OCI-LY1 (cell line): ENCODE results near the gene AQP5.

Source experiments
- H2AFZ ChIP-seq: fragments of 200-600 bp; sonication (generic), shearing (Covaris generic); 2 replicates; pipeline ENCODE4 v1.6.0; 2014; ENCODE audit warnings: antibody characterized with exemption, mild to moderate bottlenecking, low read length
- H3F3A ChIP-seq: fragments of 200-600 bp; sonication (generic), shearing (Covaris generic); 2 replicates; pipeline ENCODE4 v1.6.0; 2014; ENCODE audit warnings: mild to moderate bottlenecking, antibody characterized with exemption, low read length, moderate library complexity; ENCODE audit not compliant: insufficient read depth
- H3K27ac ChIP-seq: fragments of 200-600 bp; sonication (generic); 2 replicates; pipeline ENCODE4 v1.5.1; 2014; ENCODE audit warnings: low read length, mixed run types, mild to moderate bottlenecking, low read depth; ENCODE audit not compliant: poor library complexity, severe bottlenecking
- H3K27me3 ChIP-seq: fragments of 200-600 bp; sonication (generic); 2 replicates; pipeline ENCODE4 v1.6.0; 2014; ENCODE audit warnings: antibody characterized with exemption, mild to moderate bottlenecking, low read length, moderate library complexity; ENCODE audit not compliant: insufficient read depth
- H3K36me3 ChIP-seq: fragments of 200-600 bp; sonication (generic); 2 replicates; pipeline ENCODE4 v1.6.1; 2014; ENCODE audit warnings: mild to moderate bottlenecking, antibody characterized with exemption, low read length, moderate library complexity, mixed read lengths; ENCODE audit not compliant: insufficient read depth
- H3K4me1 ChIP-seq: fragments of 200-600 bp; sonication (generic); 2 replicates; pipeline ENCODE4 v1.5.1; 2014; ENCODE audit warnings: mild to moderate bottlenecking, low read length, moderate library complexity; ENCODE audit not compliant: insufficient read depth, severe bottlenecking
- H3K4me2 ChIP-seq: fragments of 200-600 bp; sonication (generic), shearing (Covaris generic); 2 replicates; pipeline ENCODE4 v1.6.1; 2014; ENCODE audit warnings: low read length
- H3K4me3 ChIP-seq: fragments of 200-600 bp; sonication (generic); 2 replicates; pipeline ENCODE4 v1.5.1; 2014; ENCODE audit warnings: low read length, low read depth, mild to moderate bottlenecking, mixed read lengths; ENCODE audit not compliant: poor library complexity, severe bottlenecking
- H3K79me2 ChIP-seq: fragments of 200-600 bp; shearing (Covaris generic); 2 replicates; pipeline ENCODE4 v1.6.1; 2016; ENCODE audit warnings: mixed run types, low read length, mixed read lengths; ENCODE audit not compliant: insufficient read depth
- H3K9ac ChIP-seq: fragments of 200-600 bp; sonication (generic), shearing (Covaris generic); 2 replicates; pipeline ENCODE4 v1.6.1; 2014; ENCODE audit warnings: mild to moderate bottlenecking, low read length, mixed read lengths
- H3K9me2 ChIP-seq: fragments of 200-600 bp; sonication (generic), shearing (Covaris generic); 2 replicates; pipeline ENCODE4 v1.6.1; 2014; ENCODE audit warnings: low read depth, mild to moderate bottlenecking, low read length, mixed read lengths
- H3K9me3 ChIP-seq: fragments of 200-600 bp; shearing (Covaris generic); 2 replicates; pipeline ENCODE4 v1.6.1; 2014; ENCODE audit warnings: low read length, mixed read lengths
- H4K20me1 ChIP-seq: fragments of 200-600 bp; sonication (generic), shearing (Covaris generic); 2 replicates; pipeline ENCODE4 v1.6.0; 2016; ENCODE audit warnings: mild to moderate bottlenecking, low read length; ENCODE audit not compliant: insufficient read depth
- CTCF ChIP-seq: fragments of 200-600 bp; sonication (generic), shearing (Covaris generic); IDR thresholded peaks from 2 replicates; pipeline ENCODE4 v1.5.1; 2017; ENCODE audit warnings: mild to moderate bottlenecking, antibody characterized with exemption, low read length, moderate library complexity, mixed read lengths
- EZH2 ChIP-seq: fragments of 200-600 bp; sonication (generic), shearing (Covaris generic); IDR thresholded peaks from 2 replicates; pipeline ENCODE4 v1.8.0; 2017; ENCODE audit warnings: borderline replicate concordance, mixed run types, mild to moderate bottlenecking, antibody characterized with exemption, low read length, moderate library complexity, mixed read lengths

The AQP5 gene

GRCh38 chr12:49949866-49950265 is 11.8 kb upstream of the AQP5 start:
- TF ChIP-seq CTCF = no peak
- no peak for TF ChIP-seq EZH2
- no peak overlapping the region for H3K27ac ChIP-seq

GRCh38 chr12:49950273-49951251 is 11.1 kb upstream of the AQP5 start, which contains the start of gene AQP2:
Gene AQP2, plus strand, starts transcription at chr12:49950737. Its CDS starts 94 bp downstream, at chr12:49950831.
- no peak within 1 kb of the TSS for H3K9ac ChIP-seq
- H3K27me3 ChIP-seq = peaks cover 5% of the 10 kb centered on the region
- no peak within 1 kb of the TSS for H2AFZ ChIP-seq
- no peak within 1 kb of the TSS for H3K4me2 ChIP-seq
- no peak for TF ChIP-seq EZH2
- H3K4me1 ChIP-seq = no peaks in the 10 kb centered on the region
- H3K79me2 ChIP-seq = no peaks in the 10 kb centered on the region
- H3K9me3 ChIP-seq = no peaks in the 10 kb centered on the region
- H4K20me1 ChIP-seq = no peaks in the 10 kb centered on the region
- H3K36me3 ChIP-seq = no peaks in the 10 kb centered on the region
- no peaks in the 10 kb centered on the region for H3F3A ChIP-seq
- H3K27ac ChIP-seq = no peak within 1 kb of the TSS
- H3K4me3 ChIP-seq = no peak within 1 kb of the TSS
- H3K9me2 ChIP-seq = no peaks in the 10 kb centered on the region

More at GRCh38 chr12:49949866-49950265, 11.8 kb upstream of the AQP5 start:
- H3K4me1 ChIP-seq = peaks cover 6% of the 10 kb centered on the region
- no peak overlapping the region for H3K4me3 ChIP-seq
- no peaks in the 10 kb centered on the region for H3K9me3 ChIP-seq
- no peaks in the 10 kb centered on the region for H3F3A ChIP-seq
- H2AFZ ChIP-seq = no peak overlapping the region
- no peaks in the 10 kb centered on the region for H3K36me3 ChIP-seq
- H3K79me2 ChIP-seq = no peaks in the 10 kb centered on the region
- H4K20me1 ChIP-seq = no peaks in the 10 kb centered on the region
- no peak overlapping the region for H3K9ac ChIP-seq
- no peaks in the 10 kb centered on the region for H3K9me2 ChIP-seq
- H3K27me3 ChIP-seq = peaks cover 5% of the 10 kb centered on the region
- no peak overlapping the region for H3K4me2 ChIP-seq

GRCh38 chr12:49951411-49952240 is 10.0 kb upstream of the AQP5 start:
- Histone ChIP-seq H3K9me2 (no peaks in the 10 kb centered on the region), H3K36me3 (no peaks in the 10 kb centered on the region), H3K9me3 (no peaks in the 10 kb centered on the region), H3K4me1 (no peaks in the 10 kb centered on the region), H3K4me2 (no peak overlapping the region), H3K9ac (no peak overlapping the region), H3F3A (no peaks in the 10 kb centered on the region), H2AFZ (no peak overlapping the region), H3K27ac (no peak overlapping the region), H4K20me1 (no peaks in the 10 kb centered on the region), H3K4me3 (no peak overlapping the region), H3K27me3 (peaks cover 5% of the 10 kb centered on the region), H3K79me2 (no peaks in the 10 kb centered on the region)
- TF ChIP-seq EZH2 (no peak), CTCF (no peak)
